ENCODE results near the gene SIGLECL1. TPM values are rescaled to one million over a fixed set of nuclear protein-coding genes. Genes with fewer than 3 reads are reported as not detected.
"Not testable (repeated sequence)": the region's sequence is repeated elsewhere in the genome, so short reads cannot be mapped to it uniquely, and the experiment has no call there.

SIGLECL1 gene
- polyA plus RNA-seq, 1 donor from 2014 or later = not detected

DNA sequence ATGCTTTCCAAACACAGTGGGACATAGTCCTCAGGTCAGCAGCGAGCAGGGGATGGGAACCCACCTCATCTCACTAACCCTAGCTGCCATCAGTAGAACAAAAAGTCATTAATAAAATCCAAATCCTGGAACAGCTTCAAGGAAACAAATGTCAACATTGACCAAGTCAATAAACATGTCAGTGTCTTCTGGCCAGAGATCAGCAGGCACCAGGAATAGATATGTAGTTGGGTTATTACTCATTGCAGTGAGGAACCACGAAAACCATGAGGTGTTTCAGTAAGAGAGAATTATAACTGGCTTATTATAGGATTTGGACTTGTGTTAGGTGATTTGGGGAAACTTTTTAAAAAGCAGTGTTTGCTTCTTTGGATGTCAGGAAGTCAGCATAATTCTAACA is 43.1 kb upstream of the SIGLECL1 start:
- H3K36me3 ChIP-seq (ENCODE audit: insufficient read depth, low read length) = no peaks in the 10 kb centered on the region
- no peaks in the 10 kb centered on the region for H3F3A ChIP-seq (ENCODE audit: insufficient read depth, low read length, poor library complexity, severe bottlenecking)
- H3K9me3 ChIP-seq (ENCODE audit: low read length) = no peaks in the 10 kb centered on the region
- H4K20me1 ChIP-seq (ENCODE audit: insufficient read depth) = no peaks in the 10 kb centered on the region
- no peak overlapping the region for H3K9ac ChIP-seq (ENCODE audit: low read length)
- no peaks in the 10 kb centered on the region for H3K9me2 ChIP-seq (ENCODE audit: insufficient read depth, low read length)
- TF ChIP-seq SMC3 (conservative IDR thresholded peaks at IDR 0.05; ENCODE audit: poor library complexity) = no peak
- TF ChIP-seq, protein P1, sequence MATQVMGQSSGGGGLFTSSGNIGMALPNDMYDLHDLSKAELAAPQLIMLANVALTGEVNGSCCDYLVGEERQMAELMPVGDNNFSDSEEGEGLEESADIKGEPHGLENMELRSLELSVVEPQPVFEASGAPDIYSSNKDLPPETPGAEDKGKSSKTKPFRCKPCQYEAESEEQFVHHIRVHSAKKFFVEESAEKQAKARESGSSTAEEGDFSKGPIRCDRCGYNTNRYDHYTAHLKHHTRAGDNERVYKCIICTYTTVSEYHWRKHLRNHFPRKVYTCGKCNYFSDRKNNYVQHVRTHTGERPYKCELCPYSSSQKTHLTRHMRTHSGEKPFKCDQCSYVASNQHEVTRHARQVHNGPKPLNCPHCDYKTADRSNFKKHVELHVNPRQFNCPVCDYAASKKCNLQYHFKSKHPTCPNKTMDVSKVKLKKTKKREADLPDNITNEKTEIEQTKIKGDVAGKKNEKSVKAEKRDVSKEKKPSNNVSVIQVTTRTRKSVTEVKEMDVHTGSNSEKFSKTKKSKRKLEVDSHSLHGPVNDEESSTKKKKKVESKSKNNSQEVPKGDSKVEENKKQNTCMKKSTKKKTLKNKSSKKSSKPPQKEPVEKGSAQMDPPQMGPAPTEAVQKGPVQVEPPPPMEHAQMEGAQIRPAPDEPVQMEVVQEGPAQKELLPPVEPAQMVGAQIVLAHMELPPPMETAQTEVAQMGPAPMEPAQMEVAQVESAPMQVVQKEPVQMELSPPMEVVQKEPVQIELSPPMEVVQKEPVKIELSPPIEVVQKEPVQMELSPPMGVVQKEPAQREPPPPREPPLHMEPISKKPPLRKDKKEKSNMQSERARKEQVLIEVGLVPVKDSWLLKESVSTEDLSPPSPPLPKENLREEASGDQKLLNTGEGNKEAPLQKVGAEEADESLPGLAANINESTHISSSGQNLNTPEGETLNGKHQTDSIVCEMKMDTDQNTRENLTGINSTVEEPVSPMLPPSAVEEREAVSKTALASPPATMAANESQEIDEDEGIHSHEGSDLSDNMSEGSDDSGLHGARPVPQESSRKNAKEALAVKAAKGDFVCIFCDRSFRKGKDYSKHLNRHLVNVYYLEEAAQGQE (IDR thresholded peaks at IDR 0.05; ENCODE audit: borderline replicate concordance) = no peak
- TF ChIP-seq, protein P2, sequence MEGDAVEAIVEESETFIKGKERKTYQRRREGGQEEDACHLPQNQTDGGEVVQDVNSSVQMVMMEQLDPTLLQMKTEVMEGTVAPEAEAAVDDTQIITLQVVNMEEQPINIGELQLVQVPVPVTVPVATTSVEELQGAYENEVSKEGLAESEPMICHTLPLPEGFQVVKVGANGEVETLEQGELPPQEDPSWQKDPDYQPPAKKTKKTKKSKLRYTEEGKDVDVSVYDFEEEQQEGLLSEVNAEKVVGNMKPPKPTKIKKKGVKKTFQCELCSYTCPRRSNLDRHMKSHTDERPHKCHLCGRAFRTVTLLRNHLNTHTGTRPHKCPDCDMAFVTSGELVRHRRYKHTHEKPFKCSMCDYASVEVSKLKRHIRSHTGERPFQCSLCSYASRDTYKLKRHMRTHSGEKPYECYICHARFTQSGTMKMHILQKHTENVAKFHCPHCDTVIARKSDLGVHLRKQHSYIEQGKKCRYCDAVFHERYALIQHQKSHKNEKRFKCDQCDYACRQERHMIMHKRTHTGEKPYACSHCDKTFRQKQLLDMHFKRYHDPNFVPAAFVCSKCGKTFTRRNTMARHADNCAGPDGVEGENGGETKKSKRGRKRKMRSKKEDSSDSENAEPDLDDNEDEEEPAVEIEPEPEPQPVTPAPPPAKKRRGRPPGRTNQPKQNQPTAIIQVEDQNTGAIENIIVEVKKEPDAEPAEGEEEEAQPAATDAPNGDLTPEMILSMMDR (IDR thresholded peaks at IDR 0.05; ENCODE audit: poor library complexity, severe bottlenecking) = no peak
- TF ChIP-seq RAD21 (conservative IDR thresholded peaks at IDR 0.05) = no peak
- TF ChIP-seq MXI1 (conservative IDR thresholded peaks at IDR 0.05; ENCODE audit: poor library complexity, severe bottlenecking) = no peak
- no peak for TF ChIP-seq POLR2AphosphoS5 (IDR thresholded peaks at IDR 0.05)
- TF ChIP-seq TAF1 (IDR thresholded peaks at IDR 0.05; ENCODE audit: low read depth) = no peak
- no peak for TF ChIP-seq EP300 (conservative IDR thresholded peaks at IDR 0.05; ENCODE audit: poor library complexity, severe bottlenecking)
- TF ChIP-seq EZH2 (IDR thresholded peaks at IDR 0.05; ENCODE audit: borderline replicate concordance, insufficient read depth, low read length, poor library complexity, severe bottlenecking) = no peak
- H3K4me3 ChIP-seq (ENCODE audit: low read length) = no peak overlapping the region
- H2AFZ ChIP-seq (ENCODE audit: low read depth, low read length) = no peak overlapping the region
- no peak overlapping the region for H3K4me2 ChIP-seq (ENCODE audit: low read length)
- H3K27me3 ChIP-seq (ENCODE audit: insufficient read depth, low read depth, low read length) = no peaks in the 10 kb centered on the region
- H3K79me2 ChIP-seq (replicated peaks; ENCODE audit: insufficient read depth, low read length) = no peaks in the 10 kb centered on the region
- no peak overlapping the region for H3K27ac ChIP-seq (ENCODE audit: low read length)

DNA sequence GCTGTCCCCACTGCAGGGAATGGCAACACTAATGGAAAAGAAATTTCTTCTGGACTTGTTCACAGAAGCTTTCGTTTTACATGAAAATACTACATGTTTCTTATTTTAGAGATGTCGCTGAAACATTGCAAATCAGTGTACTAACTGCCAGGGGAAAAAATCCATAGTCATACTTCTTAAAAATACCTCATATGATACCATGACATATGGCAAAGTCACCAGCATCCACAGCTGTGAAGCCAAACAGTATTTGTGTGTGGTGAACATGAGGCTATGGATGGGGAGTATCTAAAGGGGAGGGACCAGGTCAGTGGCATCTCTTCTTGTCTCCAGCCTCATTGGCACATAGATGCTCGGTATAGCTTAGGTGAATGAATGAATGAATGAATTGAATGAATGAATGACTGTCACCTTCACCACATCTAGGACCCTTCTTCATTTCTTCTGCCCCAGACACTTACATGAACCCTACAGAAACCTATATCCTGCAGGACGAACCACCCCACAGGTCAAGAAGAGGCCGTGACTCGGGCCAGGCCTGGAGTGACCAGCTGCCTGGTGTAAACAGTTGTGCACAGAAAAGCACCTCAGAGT is 40.6 kb upstream of the SIGLECL1 start:
- H3K9me2 ChIP-seq (ENCODE audit: insufficient read depth, low read length) = no peaks in the 10 kb centered on the region
- no peak for TF ChIP-seq EZH2 (IDR thresholded peaks at IDR 0.05; ENCODE audit: borderline replicate concordance, insufficient read depth, low read length, poor library complexity, severe bottlenecking)
- no peak for TF ChIP-seq RAD21 (conservative IDR thresholded peaks at IDR 0.05)
- H3K36me3 ChIP-seq (ENCODE audit: insufficient read depth, low read length) = no peaks in the 10 kb centered on the region
- H3F3A ChIP-seq (ENCODE audit: insufficient read depth, low read length, poor library complexity, severe bottlenecking) = no peaks in the 10 kb centered on the region
- no peaks in the 10 kb centered on the region for H3K9me3 ChIP-seq (ENCODE audit: low read length)
- H3K27me3 ChIP-seq (ENCODE audit: insufficient read depth, low read depth, low read length) = no peaks in the 10 kb centered on the region
- H3K4me2 ChIP-seq (ENCODE audit: low read length) = no peak overlapping the region
- no peaks in the 10 kb centered on the region for H3K79me2 ChIP-seq (replicated peaks; ENCODE audit: insufficient read depth, low read length)
- H3K4me3 ChIP-seq (ENCODE audit: low read length) = no peak overlapping the region
- no peak overlapping the region for H3K9ac ChIP-seq (ENCODE audit: low read length)
- H4K20me1 ChIP-seq (ENCODE audit: insufficient read depth) = no peaks in the 10 kb centered on the region
- H3K27ac ChIP-seq (ENCODE audit: low read length) = no peak overlapping the region
- no peak overlapping the region for H2AFZ ChIP-seq (ENCODE audit: low read depth, low read length)

DNA sequence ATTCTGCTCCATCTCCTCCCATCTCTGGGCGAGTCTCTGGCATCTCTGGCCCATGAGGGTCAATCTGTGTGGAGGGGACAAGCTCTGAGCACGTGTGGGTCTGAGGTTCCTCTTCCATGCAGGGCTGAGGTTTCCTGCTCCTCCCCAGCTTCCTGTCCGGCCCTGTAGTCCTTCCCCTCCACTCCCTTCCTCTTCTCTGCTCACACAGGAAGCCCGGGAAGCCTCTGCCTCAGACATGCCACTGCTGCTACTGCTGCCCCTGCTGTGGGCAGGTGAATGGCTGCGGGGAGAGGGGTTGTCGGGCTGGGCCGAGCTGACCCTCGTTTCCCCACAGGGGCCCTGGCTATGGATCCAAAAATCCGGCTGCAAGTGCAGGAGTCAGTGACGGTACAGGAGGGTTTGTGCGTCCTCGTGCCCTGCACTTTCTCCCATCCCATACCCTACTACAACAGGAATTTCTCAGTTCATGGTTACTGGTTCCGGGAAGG is 40.0 kb upstream of the SIGLECL1 start:
- H3K4me3 ChIP-seq (ENCODE audit: low read length); H3K9me2 ChIP-seq (ENCODE audit: insufficient read depth, low read length); H3K9ac ChIP-seq (ENCODE audit: low read length); H2AFZ ChIP-seq (ENCODE audit: low read depth, low read length); H3K4me2 ChIP-seq (ENCODE audit: low read length); H3K36me3 ChIP-seq (ENCODE audit: insufficient read depth, low read length); H3F3A ChIP-seq (ENCODE audit: insufficient read depth, low read length, poor library complexity, severe bottlenecking); H3K9me3 ChIP-seq (ENCODE audit: low read length); H4K20me1 ChIP-seq (ENCODE audit: insufficient read depth); H3K79me2 ChIP-seq (replicated peaks; ENCODE audit: insufficient read depth, low read length); H3K27me3 ChIP-seq (ENCODE audit: insufficient read depth, low read depth, low read length); H3K27ac ChIP-seq (ENCODE audit: low read length): not testable (repeated sequence)

Measured in neural cell (in vitro differentiated cells).